Epithelial cell of proximal tubule (primary cell): ENCODE data around the gene SDCBP2. TPM values are rescaled to one million over a fixed set of nuclear protein-coding genes. Genes with fewer than 3 reads are reported as not detected.

Experiments
- DNase-seq: peaks from one replicate; pipeline ENCODE4 v3.0.0-alpha.2; 2011; ENCODE audit warnings: low read depth
- H3K4me3 ChIP-seq: 2 replicates; pipeline ENCODE4 v1.5.1; 2011; ENCODE audit warnings: low read depth, mild to moderate bottlenecking, low read length
- CTCF ChIP-seq: conservative IDR thresholded peaks from 2 replicates; pipeline ENCODE4 v1.5.1; 2012; ENCODE audit warnings: low read depth, mild to moderate bottlenecking, low read length
- total RNA-seq: library from RNA; depleted of rRNA; stranded (reverse); fragments of >200 nt; gene quantifications from 2 replicates; pipeline ENCODE4 v1.2.3, GENCODE V29; 2015

The SDCBP2 gene
- total RNA-seq, 1 donor from 2014 or later, result 5.1 TPM

DNA sequence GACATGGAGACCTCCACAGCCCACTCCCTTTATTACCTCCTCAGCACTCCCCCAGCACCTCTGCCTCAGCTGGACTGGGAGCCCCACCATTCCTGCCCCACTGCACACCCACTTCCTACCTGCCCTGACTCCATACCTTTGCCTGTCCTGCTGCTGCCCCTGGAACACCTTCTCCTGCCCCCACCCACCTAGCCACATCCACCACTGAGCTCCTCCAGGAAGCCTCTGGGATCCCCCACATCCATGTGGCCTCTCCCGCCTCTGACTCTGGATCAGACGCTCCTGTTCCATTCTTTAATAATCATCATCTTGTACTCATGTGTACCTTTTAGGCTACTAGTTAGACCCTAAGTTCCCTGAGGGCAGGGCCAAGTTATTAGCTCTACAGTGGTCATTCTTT lies 2.2 kb upstream of the SDCBP2 start:
- no peak overlapping the region for H3K4me3 ChIP-seq
- no peak for TF ChIP-seq CTCF
- no peak for DNase-seq

DNA sequence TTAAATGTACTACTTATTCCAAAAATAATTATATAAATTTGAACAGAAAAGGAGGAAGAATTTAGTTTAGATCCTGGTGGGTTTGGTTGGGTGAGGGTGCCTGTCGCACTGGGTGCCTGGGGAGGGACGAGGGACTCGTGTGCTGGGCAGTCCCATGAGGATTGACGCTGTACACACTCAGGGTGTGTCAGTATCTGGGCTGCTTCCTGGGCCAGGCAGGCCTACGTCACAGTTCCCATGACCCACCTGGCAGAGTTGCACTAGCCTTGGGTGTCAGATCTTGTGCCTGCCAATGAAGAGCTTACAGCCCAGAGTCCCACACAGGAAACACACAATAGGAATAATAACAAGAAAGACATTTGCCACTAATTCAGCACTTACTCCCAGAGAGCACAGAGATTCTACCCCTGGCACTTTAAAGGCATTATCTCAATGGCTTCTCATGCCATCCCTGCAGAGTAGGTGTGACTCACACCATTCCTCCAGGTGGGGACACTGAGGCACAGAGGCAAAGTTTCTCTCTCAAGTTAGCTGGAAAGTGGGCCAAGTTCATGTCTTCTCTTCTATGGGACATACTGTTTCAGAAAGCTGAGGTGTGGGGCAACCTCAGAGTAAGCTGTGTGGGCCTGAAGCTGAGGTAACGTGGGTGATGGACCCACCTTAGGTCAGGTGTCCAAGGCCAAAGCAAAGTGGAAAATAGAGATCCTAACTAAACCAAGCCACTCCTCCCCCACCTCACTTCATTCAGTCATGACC lies 1.3 kb upstream of the SDCBP2 start:
- no peak for TF ChIP-seq CTCF
- DNase-seq, result peak; percentile 35
- H3K4me3 ChIP-seq, result no peak overlapping the region

GRCh38 chr20:1327827-1328679 lies 886 bp downstream of the SDCBP2 start:
- no peak overlapping the region for H3K4me3 ChIP-seq

GRCh38 chr20:1327241-1327653 lies 1.7 kb downstream of the SDCBP2 start:
- no peak overlapping the region for H3K4me3 ChIP-seq
- no peak for TF ChIP-seq CTCF
- DNase-seq, result no peak

More at GRCh38 chr20:1327827-1328679, 886 bp downstream of the SDCBP2 start:
- TF ChIP-seq CTCF, result no peak
- no peak for DNase-seq

DNA sequence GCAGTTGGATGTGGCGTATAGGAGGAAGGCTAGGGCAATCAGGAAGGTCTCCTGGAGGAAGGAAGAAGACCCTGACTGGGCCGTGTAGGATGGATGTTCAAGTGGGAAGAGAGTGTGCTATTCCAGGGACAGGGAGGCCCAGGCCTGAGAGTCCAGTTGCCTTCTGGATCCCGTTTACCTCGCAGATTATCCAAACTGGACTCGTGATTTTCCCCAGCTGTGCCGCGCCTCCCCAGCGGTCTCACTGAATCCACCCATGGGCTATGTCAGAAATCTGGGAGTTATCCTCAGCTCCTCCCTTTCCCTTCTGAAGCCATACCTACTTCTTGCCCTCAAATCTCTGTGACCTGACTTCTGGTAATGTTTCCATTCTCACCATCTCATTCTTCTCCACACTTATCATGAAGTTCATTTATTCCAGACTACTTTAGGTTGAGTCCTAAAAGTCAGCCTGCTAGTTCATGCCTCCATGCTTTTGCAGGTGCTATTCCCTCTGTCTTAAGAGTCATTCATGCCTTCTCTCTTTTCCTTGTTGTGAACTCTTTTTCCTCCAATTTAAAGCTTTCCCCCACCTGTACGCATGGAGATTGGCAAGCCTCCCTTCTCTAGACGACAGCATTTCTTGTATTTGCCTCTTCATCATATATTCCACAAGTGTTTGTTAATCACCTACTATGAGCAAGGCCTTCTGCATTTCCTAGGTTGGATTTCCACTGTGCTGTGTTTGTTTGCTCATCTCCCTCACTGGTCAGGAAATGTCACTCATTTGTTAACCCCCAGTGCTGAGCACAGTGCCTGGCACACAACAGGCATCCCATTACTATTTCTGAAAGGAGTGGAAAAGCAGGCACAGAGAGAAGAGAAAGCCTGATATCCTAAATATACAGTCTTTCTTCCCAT lies 2.7 kb downstream of the SDCBP2 start:
- DNase-seq, result no peak
- TF ChIP-seq CTCF, result no peak
- peak overlapping the region; percentile 86 for H3K4me3 ChIP-seq

- H3K4me3 ChIP-seq, result peak overlapping the region; percentile 86
- TF ChIP-seq CTCF, result peak; percentile 3
- DNase-seq, result peak; percentile 80
Observed at GRCh38 chr20:1325173-1326030, 3.5 kb downstream of the SDCBP2 start.
